Activated B cell treated with CpG ODN at 0.5 μM for 24 hours (primary cell): Measurements from ENCODE around the gene LEFTY2. TPM values are rescaled to one million over a fixed set of nuclear protein-coding genes. Genes with fewer than 3 reads are reported as not detected.
A peak's percentile ranks its signal among the peaks of the same experiment; 100 is the strongest.

Experiments used
- ATAC-seq: fragments of 200-7000 bp; cut with Tn5 transposase; one replicate; pipeline ENCODE4 v1.10.0; 2021; ENCODE audit warnings: low read depth, mild to moderate bottlenecking, moderate library complexity
- CTCF ChIA-PET: fragments of 350-600 bp; sonication (Branson Sonifier 250); formaldehyde crosslinking; loops from one replicate; lab custom pipeline; 2021; ENCODE audit warnings: antibody characterized with exemption; lab: Charles Lee
- POLR2A ChIA-PET: fragments of 350-600 bp; sonication (Branson Sonifier 250); formaldehyde crosslinking; loops from one replicate; lab custom pipeline; 2021; ENCODE audit warnings: antibody characterized with exemption; lab: Charles Lee
- DNase-seq: peaks from one replicate; pipeline ENCODE4 v3.0.0; 2022
- H3K27ac Mint-ChIP-seq: one replicate; pipeline ENCODE4 v1.8.0; 2020; ENCODE audit warnings: mixed read lengths
- H3K27me3 Mint-ChIP-seq: one replicate; pipeline ENCODE4 v1.8.0; 2021; ENCODE audit warnings: mixed read lengths
- H3K36me3 Mint-ChIP-seq: one replicate; pipeline ENCODE4 v1.8.0; 2021; ENCODE audit warnings: low read depth, mixed read lengths
- H3K4me1 Mint-ChIP-seq: one replicate; pipeline ENCODE4 v1.8.0; 2021; ENCODE audit warnings: mixed read lengths
- H3K4me3 Mint-ChIP-seq: one replicate; pipeline ENCODE4 v1.8.0; 2020; ENCODE audit warnings: mild to moderate bottlenecking, mixed read lengths
- H3K9me3 Mint-ChIP-seq: one replicate; pipeline ENCODE4 v1.8.0; 2020; ENCODE audit warnings: mixed read lengths
- CTCF ChIP-seq: fragments of 200-600 bp; IDR thresholded peaks from one replicate; pipeline ENCODE4 v1.8.0; 2022; ENCODE audit warnings: antibody characterized with exemption, mild to moderate bottlenecking
- intact Hi-C: fragments of 100-400 bp; cut with micrococcal nuclease; formaldehyde crosslinking; loops from one replicate; pipeline ENCODE4 v1.15.1; 2024
- total RNA-seq: library from RNA; stranded (reverse); gene quantifications from 2 replicates; pipeline ENCODE4 v1.2.3, GENCODE V29; 2022

The LEFTY2 gene
- total RNA-seq, 1 donor from 2014 or later = not detected

- H3K36me3 Mint-ChIP-seq = peaks cover 57% of the 10 kb centered on the region
- H3K4me1 Mint-ChIP-seq = peaks cover 20% of the 10 kb centered on the region
- no peak for ATAC-seq
- POLR2A ChIA-PET = interaction anchor here (2.3 to 3.3 kb wide), 2 partner anchors 11 to 40 kb away, joined by 15 to 52 read pairs; partner anchors contain the start of gene TMEM63A
- H3K4me3 Mint-ChIP-seq = peak overlapping the region; percentile 95
- no peak overlapping the region for H3K27ac Mint-ChIP-seq
- no peaks in the 10 kb centered on the region for H3K27me3 Mint-ChIP-seq
- CTCF ChIA-PET = interaction anchor here (1.6 kb wide), 1 partner anchor 53 kb away, joined by 4 read pairs; no protein-coding TSS in a partner anchor
- no peak for DNase-seq
- no peak for TF ChIP-seq CTCF
- no peaks in the 10 kb centered on the region for H3K9me3 Mint-ChIP-seq
- intact Hi-C loops = loop anchor here (5.0 to 10.0 kb wide), 2 partner anchors 55 to 267 kb away; partner anchors contain the start of gene ENAH
These were observed 19.0 kb downstream of the LEFTY2 start for GRCh38 chr1:225921734-225922709.

- Mint-ChIP-seq H3K9me3 (no peaks in the 10 kb centered on the region), H3K36me3 (peaks cover 76% of the 10 kb centered on the region), H3K4me1 (peaks cover 18% of the 10 kb centered on the region), H3K27ac (no peak overlapping the region), H3K27me3 (no peaks in the 10 kb centered on the region), H3K4me3 (no peak overlapping the region)
- no peak for ATAC-seq
- no peak for TF ChIP-seq CTCF
- intact Hi-C loops = loop anchor here (5.0 to 10.0 kb wide), 2 partner anchors 57 to 265 kb away; partner anchors contain the start of gene ENAH
- ChIA-PET POLR2A (interaction anchor here (0.8 to 1.6 kb wide), 3 partner anchors 23 to 475 kb away, joined by 3 to 4 read pairs (median 3); partner anchors contain the start of gene TMEM63A), CTCF (no interaction called here)
- no peak for DNase-seq
These were observed 21.1 kb downstream of the LEFTY2 start for GRCh38 chr1:225919906-225920305.

GRCh38 chr1:225918280-225918679, 22.7 kb downstream of the LEFTY2 start:
- intact Hi-C loops = no loop called here
- ChIA-PET CTCF (no interaction called here), POLR2A (interaction anchor here (0.6 to 0.7 kb wide), 2 partner anchors 13 to 599 kb away, joined by 3 to 5 read pairs; no protein-coding TSS in a partner anchor)
- no peak for ATAC-seq
- TF ChIP-seq CTCF = no peak
- no peaks in the 10 kb centered on the region for H3K9me3 Mint-ChIP-seq
- H3K27me3 Mint-ChIP-seq = no peaks in the 10 kb centered on the region
- peaks cover 78% of the 10 kb centered on the region for H3K36me3 Mint-ChIP-seq
- peaks cover 10% of the 10 kb centered on the region for H3K4me1 Mint-ChIP-seq
- no peak overlapping the region for H3K27ac Mint-ChIP-seq
- no peak for DNase-seq
- no peak overlapping the region for H3K4me3 Mint-ChIP-seq

GRCh38 chr1:225917536-225917935, 23.5 kb downstream of the LEFTY2 start:
- Mint-ChIP-seq H3K36me3 (peaks cover 79% of the 10 kb centered on the region), H3K9me3 (no peaks in the 10 kb centered on the region), H3K4me3 (no peak overlapping the region), H3K27me3 (no peaks in the 10 kb centered on the region), H3K27ac (no peak overlapping the region), H3K4me1 (peaks cover 4% of the 10 kb centered on the region)
- DNase-seq (no peak), ATAC-seq (no peak)
- CTCF ChIA-PET = no interaction called here
- POLR2A ChIA-PET = no interaction called here
- intact Hi-C loops = no loop called here
- TF ChIP-seq CTCF = no peak

GRCh38 chr1:225917101-225917500, 23.9 kb downstream of the LEFTY2 start:
- Mint-ChIP-seq H3K27ac (no peak overlapping the region), H3K9me3 (no peaks in the 10 kb centered on the region), H3K4me3 (no peak overlapping the region), H3K36me3 (peaks cover 78% of the 10 kb centered on the region), H3K27me3 (no peaks in the 10 kb centered on the region), H3K4me1 (no peaks in the 10 kb centered on the region)
- no peak for TF ChIP-seq CTCF
- ChIA-PET CTCF (no interaction called here), POLR2A (no interaction called here)
- DNase-seq = no peak
- ATAC-seq = no peak
- intact Hi-C loops = no loop called here
